OCI-LY1 (cell line): ENCODE measurements around the gene APPBP2.

Experiments used
- CTCF ChIP-seq: fragments of 200-600 bp; sonication (generic), shearing (Covaris generic); IDR thresholded peaks from 2 replicates; pipeline ENCODE4 v1.5.1; 2017; ENCODE audit warnings: mild to moderate bottlenecking, antibody characterized with exemption, low read length, moderate library complexity, mixed read lengths
- EZH2 ChIP-seq: fragments of 200-600 bp; sonication (generic), shearing (Covaris generic); IDR thresholded peaks from 2 replicates; pipeline ENCODE4 v1.8.0; 2017; ENCODE audit warnings: borderline replicate concordance, mixed run types, mild to moderate bottlenecking, antibody characterized with exemption, low read length, moderate library complexity, mixed read lengths

- no peak for TF ChIP-seq CTCF
- TF ChIP-seq EZH2, result no peak
Measured at GRCh38 chr17:60501589-60501988, 24.5 kb downstream of the APPBP2 start.
